Measurements from ENCODE around the gene GLDC.
"Not testable (repeated sequence)": the region's sequence is repeated elsewhere in the genome, so short reads cannot be mapped to it uniquely, and the experiment has no call there.

The GLDC gene

GRCh38 chr9:6660512-6660911 lies 15.0 kb upstream of the GLDC start:
- DNase-seq: no peak

DNA sequence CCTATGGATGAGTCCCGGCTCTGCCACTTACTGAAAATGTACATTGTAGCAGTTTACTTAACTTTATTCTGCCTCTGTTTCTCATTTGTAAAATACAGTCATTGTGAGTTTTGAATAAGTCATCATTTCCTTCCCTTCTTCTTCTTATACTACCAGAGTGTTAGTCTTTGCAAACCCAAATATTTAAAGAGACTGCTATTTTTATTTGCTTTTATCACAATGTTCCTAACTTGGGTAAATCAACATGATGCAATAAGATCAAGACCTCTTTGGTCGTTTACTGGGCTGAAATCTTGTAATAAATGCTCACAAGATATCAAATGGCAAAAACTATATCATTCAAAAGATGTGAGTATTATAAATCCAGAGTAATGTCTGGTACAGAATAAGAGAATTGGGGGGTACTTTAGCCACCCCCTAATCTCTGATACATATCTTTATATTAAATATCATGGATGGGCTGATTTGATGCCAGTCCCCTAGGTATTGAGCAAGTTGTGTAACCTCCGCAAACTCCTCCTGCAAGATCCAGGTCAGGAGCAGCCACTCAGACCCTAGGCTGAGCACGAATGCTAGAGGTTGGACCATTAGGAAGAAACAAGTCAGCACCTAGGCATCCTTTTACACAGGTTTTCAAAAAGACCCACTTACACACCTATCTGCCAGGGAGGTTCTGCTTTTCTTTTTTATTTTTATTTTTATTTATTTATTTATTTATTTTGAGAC lies 13.3 kb upstream of the GLDC start:
- DNase-seq: no peak

GRCh38 chr9:6656614-6657300 lies 11.2 kb upstream of the GLDC start:
- no peak for DNase-seq

DNA sequence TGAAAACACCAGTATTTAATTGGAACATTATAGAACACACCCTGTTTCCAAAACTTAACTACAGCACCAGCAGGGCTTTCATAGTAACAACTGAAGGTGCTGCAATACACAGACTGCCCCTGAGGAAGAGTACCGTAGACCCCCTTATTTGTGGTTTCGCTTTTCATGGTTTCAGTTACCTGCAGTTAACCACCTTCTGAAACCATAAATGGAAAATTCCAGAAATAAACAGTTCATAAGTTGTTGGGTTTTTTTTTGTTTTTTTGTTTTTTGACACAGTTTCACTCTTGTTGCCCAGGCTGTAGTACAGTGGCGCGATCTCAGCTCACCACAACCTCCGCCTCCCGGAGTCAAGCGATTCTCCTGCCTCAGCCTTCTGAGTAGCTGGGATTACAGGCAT lies 9.5 kb upstream of the GLDC start:
- no peak for DNase-seq

DNA sequence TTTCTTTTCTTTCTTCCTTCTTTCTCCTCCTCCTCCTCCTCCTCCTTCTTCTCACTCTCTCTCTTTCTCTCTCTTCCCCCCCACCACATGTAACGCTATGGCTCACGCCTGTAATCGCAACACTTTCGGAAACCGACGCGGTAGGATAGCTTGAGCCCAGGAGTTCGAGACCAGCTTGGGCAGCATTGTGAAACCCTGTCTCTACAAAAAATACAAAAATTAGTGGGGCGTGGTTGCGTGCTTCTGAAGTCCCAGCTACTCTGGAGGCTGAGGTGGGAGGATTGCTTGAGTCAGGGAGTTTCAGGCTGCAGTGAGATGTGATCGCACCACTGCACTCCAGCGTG lies 736 bp upstream of the GLDC start:
- DNase-seq: no peak

DNA sequence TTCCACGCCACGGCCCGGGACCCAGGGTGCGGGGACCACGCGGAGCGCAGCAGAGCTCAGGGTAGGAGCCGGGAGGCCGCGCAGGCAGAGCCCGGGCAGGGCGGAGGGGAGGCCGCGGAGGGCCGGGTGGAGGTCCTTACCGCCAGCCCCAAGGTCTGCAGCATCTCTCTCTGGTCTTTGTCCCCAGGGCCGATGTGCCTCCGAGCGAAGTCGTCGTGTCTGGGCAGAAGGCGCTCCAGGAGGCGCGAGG lies 499 bp downstream of the GLDC start:
- peak; percentile 70 for DNase-seq

DNA sequence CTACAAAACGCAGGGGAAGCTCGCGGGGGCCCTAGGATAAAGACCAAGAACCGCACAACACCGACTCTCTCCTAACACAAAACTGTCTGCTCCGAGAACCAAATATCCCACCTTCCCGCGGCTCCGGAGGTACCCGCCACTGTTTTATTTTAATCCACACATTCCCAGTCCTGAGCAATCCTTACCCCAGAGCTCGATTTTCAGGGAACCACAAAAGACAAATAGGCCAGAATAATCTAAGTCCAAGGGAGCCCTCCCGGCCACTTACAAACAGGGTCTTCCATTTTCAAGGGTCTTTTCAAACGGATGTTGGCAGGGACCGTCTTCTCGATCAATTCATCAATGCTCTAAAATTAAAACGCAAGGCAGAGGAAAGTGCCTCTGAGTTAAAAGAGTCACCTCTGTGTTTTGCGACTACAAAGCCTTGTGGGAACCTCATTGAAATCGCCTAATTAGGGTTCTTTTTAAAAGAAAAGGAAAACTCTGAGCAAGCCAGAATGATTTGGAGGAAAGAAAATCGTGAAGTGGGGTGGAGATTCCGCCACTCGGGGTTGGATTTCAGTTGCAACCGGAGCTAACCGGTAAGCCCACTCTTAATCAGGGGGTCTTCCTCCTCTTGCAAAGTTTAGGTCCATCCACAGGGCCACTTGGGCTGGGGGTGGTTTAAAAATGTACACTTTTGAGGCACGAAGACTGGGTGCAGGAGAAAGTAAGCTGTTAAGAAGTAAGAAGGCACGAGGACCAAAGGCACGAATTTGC lies 1.0 kb downstream of the GLDC start:
- DNase-seq: no peak

- DNase-seq: no peak
Observed at GRCh38 chr9:6641961-6642360, 3.6 kb downstream of the GLDC start.

- DNase-seq: no peak
Observed at GRCh38 chr9:6641561-6641960, 4.0 kb downstream of the GLDC start.

DNA sequence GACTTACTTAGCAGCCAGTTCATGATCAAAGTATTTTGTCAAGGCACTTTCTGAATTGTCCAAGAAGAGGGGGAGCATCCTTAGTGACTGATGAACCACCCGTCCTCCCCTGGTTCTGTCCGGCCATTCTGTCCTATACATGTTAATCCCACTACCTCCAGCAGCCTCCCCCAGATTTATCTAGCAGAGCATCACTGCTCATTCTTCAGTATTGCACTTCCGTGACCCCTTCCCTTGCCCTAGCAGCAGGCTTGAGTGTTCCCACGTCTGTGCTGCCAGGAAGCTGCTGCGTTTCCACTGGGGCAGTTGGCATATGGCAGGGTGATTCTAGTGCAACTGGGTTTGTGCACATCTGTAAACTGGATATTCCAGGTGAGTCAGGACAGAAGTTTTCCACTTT lies 4.5 kb downstream of the GLDC start:
- DNase-seq: no peak

- DNase-seq: no peak
Observed at GRCh38 chr9:6640268-6641051, 5.1 kb downstream of the GLDC start.

DNA sequence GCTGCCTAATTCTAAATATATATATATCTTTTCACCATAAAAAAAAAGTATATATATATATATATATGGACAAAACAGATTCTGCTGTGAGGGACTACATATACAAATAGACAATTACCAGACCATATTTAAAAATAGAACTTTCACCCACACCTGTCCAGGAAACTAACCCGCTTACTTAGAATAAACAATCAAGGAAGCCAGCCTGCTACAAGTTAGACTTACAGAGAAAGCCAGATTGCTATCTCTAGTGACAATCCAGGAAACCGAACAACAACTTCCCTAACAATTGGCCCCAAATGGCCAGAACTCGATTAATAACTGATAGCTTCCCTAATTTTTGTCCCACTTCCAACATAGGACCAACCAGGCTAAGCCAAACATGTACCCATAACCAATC lies 5.9 kb downstream of the GLDC start:
- no peak for DNase-seq

GRCh38 chr9:6634444-6634843 lies 11.1 kb downstream of the GLDC start:
- no peak for DNase-seq

DNA sequence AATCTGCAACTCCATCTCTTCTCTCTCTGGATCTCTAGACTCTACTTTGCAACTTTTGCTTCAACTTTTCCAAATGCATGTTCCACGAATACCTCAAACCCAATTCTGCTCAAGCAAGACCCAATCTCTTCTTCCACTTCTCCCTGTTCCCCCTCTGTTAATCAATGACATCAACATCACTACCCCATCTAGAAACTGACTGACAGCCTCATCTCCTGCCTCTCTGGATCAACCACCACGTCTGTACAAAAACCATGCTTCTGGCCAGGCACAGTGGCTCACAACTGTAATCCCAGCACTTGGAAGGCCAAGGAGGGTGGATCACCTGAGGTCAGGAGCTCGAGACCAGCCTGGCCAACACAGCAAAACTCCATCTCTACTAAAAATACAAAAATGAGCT lies 12.2 kb downstream of the GLDC start:
- no peak for DNase-seq

- DNase-seq: peak; percentile 74
Observed at GRCh38 chr9:6632516-6633183, 12.9 kb downstream of the GLDC start.

- DNase-seq: no peak
Observed at GRCh38 chr9:6631207-6631512, 14.4 kb downstream of the GLDC start.

DNA sequence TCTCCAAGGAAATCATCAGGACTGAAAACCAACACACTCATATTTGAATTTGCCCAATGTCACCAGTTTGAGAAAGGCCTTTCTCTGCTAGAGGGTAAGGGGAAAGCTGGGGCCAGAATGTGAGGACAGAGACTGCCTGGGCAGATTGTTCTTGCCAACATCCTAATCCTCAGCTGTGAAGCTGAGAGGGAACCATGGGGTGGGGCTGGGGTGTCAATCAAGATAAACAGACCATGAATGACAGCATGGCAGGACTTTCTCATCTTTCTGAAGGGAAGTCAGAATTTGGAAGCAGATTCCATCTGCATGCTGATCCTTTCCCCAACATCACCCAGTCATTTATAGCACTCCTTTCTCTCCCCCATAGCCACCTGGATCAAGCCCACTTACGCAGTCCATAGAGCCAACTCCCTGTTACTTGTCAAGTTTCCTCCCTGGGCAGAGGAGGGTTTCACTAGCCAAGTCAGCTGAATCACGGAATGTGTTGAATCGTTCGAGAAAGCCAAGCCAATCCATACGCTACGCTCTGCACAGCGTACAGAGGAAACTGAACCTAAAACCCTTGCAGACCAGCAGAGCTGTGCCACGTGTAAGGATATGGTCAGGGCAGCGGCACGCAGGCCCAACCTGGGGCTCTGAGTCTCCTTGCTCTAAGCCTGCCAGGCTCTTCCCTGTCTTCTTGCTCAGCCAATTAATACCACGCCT lies 14.9 kb downstream of the GLDC start:
- DNase-seq: no peak

- no peak for DNase-seq
Observed at GRCh38 chr9:6628704-6629103, 16.8 kb downstream of the GLDC start.

DNA sequence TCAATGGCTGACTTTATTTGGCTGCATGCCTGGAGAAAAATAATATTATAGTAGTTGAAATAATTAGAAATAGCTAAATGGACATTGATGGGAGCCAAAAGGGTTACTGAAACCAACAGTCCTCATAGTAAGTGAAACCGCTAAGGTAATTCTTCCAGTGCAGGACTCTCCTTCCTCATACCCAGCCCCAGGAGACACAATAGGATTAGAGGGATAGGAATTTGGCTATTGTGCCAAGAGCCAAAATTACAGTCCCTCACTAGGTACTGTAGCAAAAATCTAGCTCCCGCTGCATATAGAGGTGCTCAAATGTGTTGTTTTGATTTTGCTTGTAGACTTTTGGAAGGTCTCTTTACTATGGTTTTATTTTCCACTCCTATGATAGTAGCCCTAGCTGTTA lies 20.2 kb downstream of the GLDC start:
- no peak for DNase-seq

GRCh38 chr9:6622784-6623183 lies 22.7 kb downstream of the GLDC start:
- DNase-seq: not testable (repeated sequence)

- DNase-seq: no peak
Observed at GRCh38 chr9:6620796-6621195, 24.7 kb downstream of the GLDC start.

DNA sequence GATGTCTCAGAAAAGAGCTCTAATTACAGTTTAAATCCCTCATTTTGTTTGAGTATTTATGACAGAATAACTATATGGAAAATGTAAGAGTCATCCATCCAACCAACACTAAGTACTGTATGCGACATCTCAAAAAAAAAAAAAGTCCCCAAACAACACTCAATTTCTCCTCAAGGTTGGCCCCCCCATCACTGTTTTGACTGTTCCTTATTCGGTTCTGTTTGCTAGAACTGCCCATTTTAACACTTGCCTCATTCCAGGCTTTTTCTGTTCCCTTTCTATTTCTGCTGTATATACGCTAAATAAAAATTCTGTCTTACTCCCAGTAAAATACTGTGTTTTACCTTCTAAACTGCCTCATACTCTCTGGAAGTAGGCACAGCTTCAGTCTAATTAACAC lies 25.2 kb downstream of the GLDC start:
- no peak for DNase-seq

DNA sequence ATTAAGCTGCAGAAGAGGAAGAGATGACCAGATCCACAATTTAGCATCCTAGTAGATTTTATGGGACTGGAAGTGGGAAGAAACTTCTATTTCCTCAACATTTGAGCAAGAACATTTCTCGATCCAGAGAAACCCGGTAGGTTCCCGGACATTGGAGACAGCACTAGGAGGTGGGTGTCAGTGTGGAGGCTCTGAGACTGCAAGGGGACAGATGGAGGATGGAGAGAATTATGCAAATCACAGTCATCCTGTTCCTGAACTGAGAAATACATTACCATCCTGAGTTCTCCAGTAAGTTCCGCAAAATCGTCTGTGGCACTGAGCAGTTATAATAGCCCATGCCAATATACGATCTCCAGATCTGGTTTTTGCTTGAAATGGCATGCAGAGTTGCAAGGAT lies 25.6 kb downstream of the GLDC start:
- no peak for DNase-seq

Data from islet precursor cell (in vitro differentiated cells).